Heart left ventricle (tissue), 16 donors: Measurements from ENCODE around the gene SCAND1. TPM values are rescaled to one million over a fixed set of nuclear protein-coding genes. Genes with fewer than 3 reads are reported as not detected.
"Not testable (repeated sequence)": the region's sequence is repeated elsewhere in the genome, so short reads cannot be mapped to it uniquely, and the experiment has no call there.

Experiments
- ATAC-seq, 4 donors: fragments of 200-7000 bp; cut with Tn5 transposase; one replicate each; pipeline ENCODE4 v1.9.1; 2020 to 2022; ENCODE audit warnings: moderate library complexity in 4 of 4, mild to moderate bottlenecking in 3 of 4, moderate number of reproducible peaks in 1 of 4
- DNase-seq, 5 donors: peaks; one replicate each; pipeline ENCODE4 v3.0.0-alpha.2; 2020
- H3K27ac ChIP-seq, 12 donors: fragments of 200-600 bp; sonication (generic) in 4 of 12; one replicate each; pipeline versions ENCODE4 v1.5.0 to v1.8.0; 2016 to 2022; ENCODE audit warnings: mild to moderate bottlenecking in 2 of 12
- H3K27me3 ChIP-seq, 9 donors: fragments of 200-600 bp; sonication (generic) in 2 of 9; one replicate each; pipeline versions ENCODE4 v1.5.1 to v1.8.0; 2016 to 2022; ENCODE audit warnings: mild to moderate bottlenecking in 3 of 9
- H3K36me3 ChIP-seq, 9 donors: fragments of 200-600 bp; sonication (generic) in 2 of 9; one replicate each; pipeline versions ENCODE4 v1.5.0 to v1.8.0; 2018 to 2022; ENCODE audit warnings: mild to moderate bottlenecking in 2 of 9
- H3K4me1 ChIP-seq, 12 donors: fragments of 200-600 bp; sonication (generic) in 4 of 12; one replicate each; pipeline versions ENCODE4 v1.5.0 to v1.8.0; 2016 to 2022; ENCODE audit warnings: mild to moderate bottlenecking in 3 of 12
- H3K4me3 ChIP-seq, 12 donors: fragments of 200-600 bp; sonication (generic) in 4 of 12; one replicate each; pipeline versions ENCODE4 v1.5.0 to v1.8.0; 2017 to 2022; ENCODE audit warnings: mild to moderate bottlenecking in 9 of 12, moderate library complexity in 4 of 12
- H3K9me3 ChIP-seq, 12 donors: fragments of 200-600 bp; sonication (generic) in 4 of 12; one replicate each; pipeline versions ENCODE4 v1.5.0 to v1.8.0; 2016 to 2022; ENCODE audit warnings: mild to moderate bottlenecking in 1 of 12
- POLR2A ChIP-seq, 2 donors: fragments of 450-650 bp; IDR thresholded peaks; one replicate each; pipeline ENCODE4 v1.6.1; 2017; ENCODE audit warnings: antibody characterized with exemption in 2 of 2, mild to moderate bottlenecking in 2 of 2, moderate library complexity in 2 of 2
- WGBS, 4 donors: extraction: QIAGEN DNeasy Blood & Tissue Kit in 2 of 4; methylation state at CpG; one replicate each; pipeline versions ENCODE4 v1.1.5 to v1.1.7; 2013 to 2018; 5-methylcytosine and 5-hydroxymethylcytosine counted together
- intact Hi-C, 10 donors: fragments of 100-400 bp; cut with DNase I; formaldehyde crosslinking; loops; one replicate each; pipeline versions ENCODE4 v1.11.1 to v1.14.2; 2022
- polyA plus RNA-seq, 2 donors: library from polyadenylated mRNA; stranded (reverse); fragments of 200-250 nt; gene quantifications; one replicate each; pipeline ENCODE4 v1.2.3, GENCODE V29; 2013
- total RNA-seq, 9 donors: library from RNA; depleted of rRNA in 2 of 9; stranded (reverse); fragments of >200 nt in 2 of 9; fragmentation: NEBNext Ultra II Directional in 3 of 9; extraction: Animal tissue kit (Norgen Biotek cat#: 25700) in 3 of 9; gene quantifications; one replicate each; pipeline versions ENCODE4 v1.1.0 to v1.2.4, GENCODE V29; 2016 to 2023
- TF ChIP-seq, protein P1 (sequence below), 12 donors: fragments of 200-600 bp; sonication (generic) in 4 of 12; IDR thresholded peaks; one replicate each; pipeline versions ENCODE4 v1.5.0 to v1.8.0; 2018 to 2022; ENCODE audit warnings: antibody characterized with exemption in 12 of 12, mild to moderate bottlenecking in 5 of 12
- donor health status: ischemic (EF 13 %, LVEDD 7.1; RV severe dilation, severe dysfunction).
- donor health status: healthy with polysubstance abuse.
- donor health status: DM: no; HTN: yes; CAD: no.
- donor health status: DM: no; HTN: no; CAD: no.
- donor health status: ischemic (EF 25% LVEDD 6.9; RV normal size, moderate dysfunction).
- donor health status: ischemic (EF 25% LVEDD 5.7; RV mildly dilated, moderate dysfunction).
- donor health status: healthy.
- donor health status: DM: yes; HTN: yes; CAD: no.
- donor health status: ischemic (EF 35%, LVEDD 5.7; RV mildly dilated, moderate dysfunction).
- donor health status: nonischemic (EF 11% LVEDD 7.7; RV severe dilation, severe dysfunction).
- donor health status: DM: yes; HTN: yes; CAD: no.
- donor health status: PGD.
- donor health status: ischemic (EF 29% LVEDD 5.4; RV normal size, mild dysfunction).
- donor health status: nonischemic (EF 23%, LVEDD 6.1; RV moderate dilation, normal function).

Gene SCAND1
- total and polyA plus RNA-seq, 11 donors: 30.8 to 133 (median 50.6) TPM

DNA sequence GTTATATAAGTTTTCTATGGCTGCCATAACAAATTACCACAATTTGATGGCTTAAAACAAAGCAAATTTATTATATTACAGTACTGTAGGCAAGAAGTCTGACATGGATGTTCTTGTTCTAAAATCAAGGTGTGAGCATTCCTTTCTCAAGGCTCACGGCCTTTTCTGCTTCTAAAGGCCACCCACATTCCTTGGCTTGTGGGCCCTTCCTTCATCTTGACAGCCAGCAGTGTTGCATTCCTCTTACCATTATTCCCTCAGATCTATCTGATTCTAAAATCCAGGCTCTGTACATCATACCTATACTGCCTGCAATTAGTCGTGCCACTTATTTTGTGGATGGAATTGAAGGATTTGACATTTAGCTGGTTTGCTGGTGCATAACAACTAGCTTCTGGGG is 17.7 kb upstream of the SCAND1 start:
- TF ChIP-seq POLR2A (IDR thresholded peaks at IDR 0.05): no peak
- TF ChIP-seq, protein P1, sequence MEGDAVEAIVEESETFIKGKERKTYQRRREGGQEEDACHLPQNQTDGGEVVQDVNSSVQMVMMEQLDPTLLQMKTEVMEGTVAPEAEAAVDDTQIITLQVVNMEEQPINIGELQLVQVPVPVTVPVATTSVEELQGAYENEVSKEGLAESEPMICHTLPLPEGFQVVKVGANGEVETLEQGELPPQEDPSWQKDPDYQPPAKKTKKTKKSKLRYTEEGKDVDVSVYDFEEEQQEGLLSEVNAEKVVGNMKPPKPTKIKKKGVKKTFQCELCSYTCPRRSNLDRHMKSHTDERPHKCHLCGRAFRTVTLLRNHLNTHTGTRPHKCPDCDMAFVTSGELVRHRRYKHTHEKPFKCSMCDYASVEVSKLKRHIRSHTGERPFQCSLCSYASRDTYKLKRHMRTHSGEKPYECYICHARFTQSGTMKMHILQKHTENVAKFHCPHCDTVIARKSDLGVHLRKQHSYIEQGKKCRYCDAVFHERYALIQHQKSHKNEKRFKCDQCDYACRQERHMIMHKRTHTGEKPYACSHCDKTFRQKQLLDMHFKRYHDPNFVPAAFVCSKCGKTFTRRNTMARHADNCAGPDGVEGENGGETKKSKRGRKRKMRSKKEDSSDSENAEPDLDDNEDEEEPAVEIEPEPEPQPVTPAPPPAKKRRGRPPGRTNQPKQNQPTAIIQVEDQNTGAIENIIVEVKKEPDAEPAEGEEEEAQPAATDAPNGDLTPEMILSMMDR (IDR thresholded peaks at IDR 0.05): no peak
- Histone ChIP-seq H3K9me3 (peaks cover 0 to 8% (median 0%) of the 10 kb centered on the region in 12 donors), H3K36me3 (no peaks in the 10 kb centered on the region), H3K27ac (no peak overlapping the region), H3K4me1 (no peaks in the 10 kb centered on the region), H3K27me3 (no peaks in the 10 kb centered on the region), H3K4me3 (no peak overlapping the region)
- WGBS, 4 donors: 94 to 100% (median 96%) methylated on average over 2 of the region's 2 CpGs
- DNase-seq: no peak
- ATAC-seq: no peak
- intact Hi-C loops: no loop called here

DNA sequence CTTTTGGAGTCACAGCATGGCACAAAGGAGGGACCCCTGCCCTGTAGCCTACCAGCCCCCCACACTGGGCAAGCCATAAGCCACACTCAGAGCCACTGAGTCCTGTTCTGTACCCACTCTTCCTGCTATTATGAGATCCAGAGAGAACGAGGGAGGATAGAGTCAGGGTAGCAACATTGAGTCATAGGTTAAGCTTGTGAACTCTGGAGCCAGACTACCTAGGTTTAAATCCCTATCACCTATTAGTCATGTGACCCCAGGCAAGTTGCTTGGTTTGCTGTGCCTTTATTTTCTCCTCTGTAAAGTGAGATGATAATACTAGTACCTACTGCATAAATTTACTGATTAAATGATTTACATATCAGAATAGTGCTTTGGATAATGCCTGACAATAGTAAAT is 14.6 kb upstream of the SCAND1 start:
- H3K36me3 ChIP-seq: no peaks in the 10 kb centered on the region
- H3K4me3 ChIP-seq: no peak overlapping the region
- H3K27me3 ChIP-seq: no peaks in the 10 kb centered on the region
- no peaks in the 10 kb centered on the region for H3K4me1 ChIP-seq
- ATAC-seq (no peak), DNase-seq (no peak)
- intact Hi-C loops: no loop called here
- TF ChIP-seq POLR2A (IDR thresholded peaks at IDR 0.05): no peak
- TF ChIP-seq, protein P1 (IDR thresholded peaks at IDR 0.05): no peak
- H3K9me3 ChIP-seq: peaks cover 0 to 8% (median 0%) of the 10 kb centered on the region in 12 donors
- no peak overlapping the region for H3K27ac ChIP-seq
- 53 to 73% (median 68%) methylated on average over 1 of the region's 1 CpG for WGBS, 4 donors

DNA sequence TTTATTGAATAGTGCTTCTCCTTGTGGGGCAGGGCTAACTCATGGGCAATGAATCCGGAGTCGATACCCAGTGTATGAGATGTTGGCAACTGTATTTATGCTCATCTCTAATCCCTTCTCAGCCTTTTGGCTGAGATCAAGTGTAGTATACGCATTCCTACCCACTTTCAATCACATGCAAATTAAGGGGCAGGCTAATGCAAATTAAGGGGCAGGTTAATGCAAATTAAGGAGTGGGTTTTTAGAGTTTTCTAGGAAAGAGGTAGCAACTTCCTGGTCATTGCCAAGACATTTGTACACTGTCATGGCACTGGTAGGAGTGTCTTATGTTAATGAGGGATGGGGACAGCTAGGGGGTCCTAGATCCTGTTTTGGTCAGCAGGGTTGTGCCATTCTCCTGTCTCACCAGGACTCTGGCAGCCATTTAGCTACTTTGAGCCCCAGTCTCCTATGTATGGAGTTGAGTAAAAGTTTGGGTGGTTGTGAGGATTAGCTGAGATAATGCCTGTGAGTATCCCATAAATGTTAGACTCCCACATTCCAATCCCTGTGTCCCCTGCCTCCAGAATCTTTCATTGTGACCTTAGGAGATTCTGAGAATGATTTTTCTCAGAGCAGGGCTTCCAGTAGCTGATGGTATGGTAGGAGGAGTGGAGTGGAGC is 13.8 kb upstream of the SCAND1 start, which contains the start of gene CNBD2:
Gene CNBD2 (plus strand): TSS at position 612 of the 662 bp plus-strand sequence. CDS start 173 bp downstream, outside the sequence.
- 93 to 98% (median 95%) methylated on average over 3 of the region's 3 CpGs for WGBS, 4 donors
- intact Hi-C loops: no loop called here
- ATAC-seq: no peak
- DNase-seq: no peak
- H3K9me3 ChIP-seq: peaks cover 0 to 8% (median 0%) of the 10 kb centered on the region in 12 donors
- TF ChIP-seq, protein P1 (IDR thresholded peaks at IDR 0.05): no peak
- TF ChIP-seq POLR2A (IDR thresholded peaks at IDR 0.05): no peak
- H3K4me1 ChIP-seq: no peaks in the 10 kb centered on the region
- no peaks in the 10 kb centered on the region for H3K36me3 ChIP-seq
- no peak within 1 kb of the TSS for H3K27ac ChIP-seq
- H3K4me3 ChIP-seq: no peak within 1 kb of the TSS
- H3K27me3 ChIP-seq: no peaks in the 10 kb centered on the region

DNA sequence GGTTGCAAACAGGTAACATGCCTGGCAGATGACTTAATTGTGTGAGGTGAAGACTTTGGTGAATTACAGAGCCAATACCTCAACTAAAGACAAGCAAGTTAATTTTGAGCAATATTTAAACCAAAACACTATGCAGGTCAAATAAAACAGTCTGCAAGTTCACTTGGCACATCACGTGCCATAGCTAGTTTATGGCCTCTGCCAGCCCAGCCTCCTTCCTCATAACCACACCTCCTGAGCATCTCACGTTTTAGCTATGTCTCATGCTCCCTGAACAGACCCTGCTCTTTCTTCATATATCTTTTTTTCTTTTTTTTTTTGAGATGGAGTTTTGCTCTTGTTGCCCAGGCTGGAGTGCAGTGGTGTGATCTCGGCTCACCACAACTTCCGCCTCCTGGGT is 9.6 kb upstream of the SCAND1 start:
- ATAC-seq (no peak), DNase-seq (no peak)
- intact Hi-C loops: no loop called here
- H3K9me3 ChIP-seq: no peaks in the 10 kb centered on the region
- H3K27me3 ChIP-seq: no peaks in the 10 kb centered on the region
- no peak overlapping the region for H3K4me3 ChIP-seq
- no peaks in the 10 kb centered on the region for H3K4me1 ChIP-seq
- no peak overlapping the region for H3K27ac ChIP-seq
- no peaks in the 10 kb centered on the region for H3K36me3 ChIP-seq
- 90 to 96% (median 92%) methylated on average over 4 of the region's 4 CpGs for WGBS, 4 donors
- TF ChIP-seq, protein P1 (IDR thresholded peaks at IDR 0.05): no peak
- no peak for TF ChIP-seq POLR2A (IDR thresholded peaks at IDR 0.05)

DNA sequence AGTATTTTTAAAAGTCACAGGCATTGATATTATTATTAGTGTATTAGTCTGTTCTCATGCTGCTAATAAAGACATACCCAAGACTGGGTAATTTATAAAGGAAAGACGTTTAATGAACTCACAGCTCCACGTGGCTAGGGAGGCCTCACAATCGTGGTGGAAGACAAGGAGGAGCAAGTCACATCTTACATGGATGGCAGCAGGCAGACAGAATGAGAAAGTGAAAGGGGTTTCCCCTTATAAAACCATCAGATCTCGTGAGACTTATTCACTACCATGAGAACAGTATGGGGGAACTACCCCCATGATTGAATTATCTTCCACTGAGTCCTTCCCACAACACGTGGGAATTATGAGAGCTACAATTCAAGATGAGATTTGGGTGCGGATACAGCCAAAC is 5.0 kb upstream of the SCAND1 start:
- H3K4me3 ChIP-seq, intact Hi-C loops, H3K27ac ChIP-seq, ATAC-seq, DNase-seq, H3K4me1 ChIP-seq, H3K36me3 ChIP-seq, H3K9me3 ChIP-seq, H3K27me3 ChIP-seq: not testable (repeated sequence)
- 84 to 92% (median 87%) methylated on average over 6 of the region's 6 CpGs for WGBS, 4 donors
